SK-N-MC (cell line): Measurements from ENCODE around the gene CTDSP1.

ENCODE experiments used
- EZH2 ChIP-seq: fragments of 200-600 bp; sonication (generic); IDR thresholded peaks from one replicate; pipeline ENCODE4 v1.6.1; 2017; ENCODE audit warnings: antibody characterized with exemption
- POLR2AphosphoS5 ChIP-seq: IDR thresholded peaks from 2 replicates; pipeline ENCODE4 v1.6.1; 2012; ENCODE audit warnings: mild to moderate bottlenecking, low read depth, low read length, borderline replicate concordance

GRCh38 chr2:218403810-218404209 is 4.1 kb downstream of the CTDSP1 start:
- TF ChIP-seq POLR2AphosphoS5, result no peak
- TF ChIP-seq EZH2, result no peak
